Inflammatory macrophage treated with lipopolysaccharide for 4 hours (primary cell): ENCODE results near the gene LGALS12.
A peak's percentile ranks its signal among the peaks of the same experiment; 100 is the strongest.
"Not testable (repeated sequence)": the region's sequence is repeated elsewhere in the genome, so short reads cannot be mapped to it uniquely, and the experiment has no call there.

Source experiments
- DNase-seq: peaks from one replicate; pipeline ENCODE4 v3.0.0-alpha.2; 2020

LGALS12 gene

DNA sequence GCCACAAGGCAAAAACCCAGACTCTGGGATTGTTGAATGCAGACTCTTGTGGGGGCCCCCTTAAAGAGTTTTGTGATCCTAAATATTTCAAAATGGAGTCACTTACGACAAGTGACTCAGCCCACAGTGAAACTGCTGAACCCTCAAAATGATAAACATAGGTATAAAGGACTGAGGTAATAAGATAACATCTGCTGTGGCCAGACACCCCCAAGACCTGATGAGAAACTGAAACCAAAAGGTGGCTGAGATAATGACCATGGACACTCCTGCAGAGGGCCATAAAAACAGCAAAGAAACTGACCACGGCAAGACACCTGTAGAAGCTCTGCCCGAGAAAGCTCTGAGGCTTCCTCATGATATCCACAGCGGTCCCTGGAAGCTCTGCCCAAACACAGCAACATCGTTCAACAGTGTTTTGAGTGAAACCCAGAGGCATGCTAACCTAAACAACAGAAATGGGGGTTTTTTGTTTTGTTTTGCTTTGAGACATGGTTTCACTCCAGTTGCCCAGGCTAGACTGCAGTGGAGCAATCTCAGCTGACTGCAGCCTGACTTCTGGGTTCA lies 29.1 kb downstream of the LGALS12 start:
- DNase-seq, result no peak

- no peak for DNase-seq
These were observed 29.9 kb downstream of the LGALS12 start for GRCh38 chr11:63535734-63536133.

- DNase-seq, result peak; percentile 82
These were observed 30.9 kb downstream of the LGALS12 start, which contains the start of gene PLAAT4 for GRCh38 chr11:63536669-63537292. TSS of gene PLAAT4 (plus strand) at chr11:63536808. CDS start at chr11:63536869, 61 bp downstream.

GRCh38 chr11:63537293-63538101 lies 31.6 kb downstream of the LGALS12 start:
- DNase-seq, result no peak

DNA sequence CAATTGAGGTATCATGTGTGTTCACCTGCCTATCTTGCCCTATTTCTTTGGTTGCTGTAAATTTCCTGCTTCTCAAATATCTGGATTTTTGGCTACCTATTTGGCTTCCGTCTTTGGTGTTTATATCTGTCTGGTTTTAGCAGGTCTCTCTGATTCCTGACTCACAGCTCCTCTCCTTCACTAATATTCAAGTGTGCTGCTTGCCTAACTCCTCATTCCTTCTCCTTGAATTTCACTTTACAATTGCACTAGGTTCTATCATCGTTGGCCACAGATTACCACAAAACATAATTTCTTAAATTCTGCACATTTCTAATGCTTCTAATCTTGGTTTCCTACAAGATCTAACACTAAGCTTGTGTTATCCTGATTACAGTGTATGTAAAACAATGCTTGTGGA lies 36.6 kb downstream of the LGALS12 start:
- DNase-seq, result not testable (repeated sequence)

DNA sequence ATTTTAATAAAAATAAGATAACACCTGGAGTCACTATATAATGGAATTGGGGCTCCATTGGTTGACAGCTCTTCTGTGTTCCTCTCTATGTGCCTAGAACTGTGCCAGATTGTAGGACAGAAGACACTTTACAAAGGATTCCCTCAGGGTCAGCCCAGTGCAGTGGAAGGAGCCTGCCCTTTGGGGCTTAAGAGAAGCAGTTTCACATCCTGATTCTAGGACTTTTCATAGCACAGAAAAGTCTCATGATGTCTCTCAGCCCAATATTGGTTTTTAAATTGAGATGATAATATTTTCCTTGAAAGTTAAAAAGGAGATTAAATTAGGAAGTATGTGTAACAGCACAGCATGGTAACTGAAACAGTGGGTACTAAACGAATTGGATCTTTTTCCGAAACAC lies 37.8 kb downstream of the LGALS12 start:
- DNase-seq, result peak; percentile 24

DNA sequence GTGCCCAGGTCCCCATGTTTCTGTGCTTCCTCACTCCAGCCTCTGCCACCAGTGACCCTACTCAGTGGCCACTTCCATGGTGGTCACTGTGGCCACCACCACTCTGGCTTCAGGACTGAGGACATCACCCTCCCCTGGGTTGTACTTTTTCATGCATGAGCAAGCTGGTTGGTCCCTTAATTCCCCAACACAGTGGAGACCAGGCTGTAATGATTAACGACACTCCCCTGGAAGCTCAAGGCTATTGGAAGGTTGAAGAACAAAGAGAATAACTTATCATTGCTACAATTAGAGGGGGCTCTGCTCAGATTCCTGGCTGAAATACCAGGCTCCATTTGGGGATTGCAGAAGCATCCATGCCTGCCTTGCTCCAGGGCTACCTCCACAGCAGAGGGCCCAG lies 41.2 kb downstream of the LGALS12 start:
- no peak for DNase-seq

- DNase-seq, result no peak
These were observed 42.3 kb downstream of the LGALS12 start for GRCh38 chr11:63548178-63548577.

DNA sequence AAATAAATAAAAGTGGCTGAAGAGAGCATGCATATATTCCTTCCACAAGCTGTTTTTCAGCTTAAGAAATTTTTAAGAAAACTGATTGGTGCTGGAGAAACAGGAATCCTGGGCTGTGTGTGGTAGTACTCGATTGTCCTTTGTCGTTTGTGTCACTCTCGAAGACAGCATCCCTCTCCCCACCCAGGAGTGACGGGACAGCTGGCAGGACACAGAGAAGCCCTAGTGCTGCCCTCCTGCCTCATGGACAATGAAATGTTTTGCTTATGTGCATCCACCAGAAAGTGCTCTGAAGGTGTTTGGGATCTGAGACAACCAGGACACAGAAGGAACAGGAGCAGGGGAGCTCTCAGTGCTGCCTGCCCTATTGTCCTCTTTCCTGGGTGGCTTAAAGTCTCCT lies 43.5 kb downstream of the LGALS12 start:
- no peak for DNase-seq

DNA sequence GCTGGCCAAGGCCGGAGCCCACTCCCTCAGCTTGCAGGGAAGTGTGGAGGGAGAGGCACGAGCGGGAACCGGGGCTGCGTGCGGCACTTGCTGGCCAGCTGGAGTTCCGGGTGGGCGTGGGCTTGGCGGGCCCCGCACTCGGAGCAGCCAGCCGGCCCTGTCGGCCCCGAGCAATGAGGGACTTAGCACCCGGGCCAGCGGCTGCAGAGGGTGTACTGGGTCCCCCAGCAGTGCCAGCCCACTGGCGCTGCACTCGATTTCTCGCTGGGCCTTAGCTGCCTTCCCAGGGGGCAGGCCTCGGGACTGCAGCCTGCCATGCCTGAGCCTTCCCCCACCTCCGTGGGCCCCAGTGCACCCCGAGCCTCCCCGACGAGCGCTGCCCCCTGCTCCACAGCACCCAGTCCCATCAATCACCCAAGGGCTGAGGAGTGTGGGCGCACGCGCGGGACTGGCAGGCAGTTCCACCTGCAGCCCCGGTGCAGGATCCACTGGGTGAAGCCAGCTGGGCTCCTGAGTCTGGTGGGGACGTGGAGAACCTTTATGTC lies 44.3 kb downstream of the LGALS12 start:
- DNase-seq, result not testable (repeated sequence)

- no peak for DNase-seq
These were observed 45.4 kb downstream of the LGALS12 start for GRCh38 chr11:63551091-63551888.

DNA sequence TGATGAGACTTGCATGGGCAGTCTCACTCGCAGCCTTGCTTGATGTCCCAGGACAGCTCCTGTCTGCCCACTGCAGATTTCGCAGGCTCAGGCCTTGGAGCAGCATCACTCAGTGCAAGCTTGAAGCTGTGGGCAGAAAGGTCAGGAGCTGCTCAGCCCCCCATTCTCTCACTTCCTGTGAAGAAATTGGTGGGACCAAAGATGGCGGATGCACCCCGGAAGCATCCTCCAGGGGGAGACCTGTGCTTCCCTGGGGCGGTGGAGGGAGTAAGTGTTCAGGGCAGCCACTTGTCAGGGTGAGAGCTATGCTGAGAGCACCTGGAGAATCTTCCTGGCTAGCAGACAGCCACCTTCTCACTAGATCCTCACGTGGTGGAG lies 46.0 kb downstream of the LGALS12 start:
- no peak for DNase-seq

DNA sequence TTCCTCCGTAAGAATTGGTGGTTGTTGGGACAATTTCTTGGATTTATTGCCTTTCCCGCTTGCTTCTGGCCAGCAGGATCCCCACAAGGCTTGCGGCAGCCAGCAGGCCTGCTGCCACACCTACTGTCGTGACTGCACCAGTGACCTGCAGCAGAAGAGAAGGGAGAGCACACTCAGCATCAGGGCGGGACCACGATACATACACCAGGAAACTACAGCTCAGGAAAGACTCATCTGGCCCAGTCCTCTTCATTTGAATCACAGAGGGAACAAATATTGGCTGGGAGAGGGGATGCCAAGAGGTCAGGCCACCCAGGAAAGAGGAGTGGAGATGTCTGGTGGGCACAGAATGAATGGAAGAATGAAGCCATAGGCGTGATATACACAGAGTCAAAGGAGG lies 47.0 kb downstream of the LGALS12 start:
- no peak for DNase-seq

DNA sequence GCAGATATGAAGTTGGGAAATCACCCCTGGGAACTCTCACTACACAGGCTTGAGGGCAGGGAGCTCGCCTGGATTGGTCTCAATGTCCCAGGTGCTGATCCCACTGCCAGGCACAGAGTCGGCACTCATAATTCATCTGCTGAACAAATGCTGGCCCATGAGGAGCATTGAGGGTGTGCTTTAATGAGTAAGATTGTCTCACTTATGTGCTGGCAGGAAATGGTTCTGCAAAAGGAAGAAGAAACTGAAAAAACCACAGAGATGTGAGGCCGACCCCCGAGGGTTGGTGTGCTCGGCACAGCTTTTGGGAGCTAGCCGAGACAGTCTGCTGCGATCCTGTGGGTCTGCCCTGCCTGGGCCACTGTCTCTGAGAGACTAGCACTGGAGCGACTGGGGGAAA lies 47.9 kb downstream of the LGALS12 start:
- DNase-seq, result no peak

DNA sequence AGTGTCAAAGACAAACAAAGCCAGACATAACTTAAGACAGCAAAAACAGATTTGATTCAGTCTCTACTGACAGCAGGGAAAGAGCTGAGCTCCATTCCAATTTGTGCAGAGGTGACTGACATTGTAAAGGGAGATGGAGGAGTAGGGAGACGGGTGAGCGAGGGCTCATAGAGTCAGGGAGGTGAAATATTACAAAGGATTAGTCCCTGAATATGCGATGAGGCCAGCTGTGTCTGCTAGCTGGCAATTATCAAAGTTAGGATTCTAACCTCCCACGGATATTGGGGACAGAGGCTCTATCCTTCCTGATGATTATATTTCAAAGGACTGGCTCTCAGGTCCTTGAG lies 49.0 kb downstream of the LGALS12 start:
- no peak for DNase-seq

DNA sequence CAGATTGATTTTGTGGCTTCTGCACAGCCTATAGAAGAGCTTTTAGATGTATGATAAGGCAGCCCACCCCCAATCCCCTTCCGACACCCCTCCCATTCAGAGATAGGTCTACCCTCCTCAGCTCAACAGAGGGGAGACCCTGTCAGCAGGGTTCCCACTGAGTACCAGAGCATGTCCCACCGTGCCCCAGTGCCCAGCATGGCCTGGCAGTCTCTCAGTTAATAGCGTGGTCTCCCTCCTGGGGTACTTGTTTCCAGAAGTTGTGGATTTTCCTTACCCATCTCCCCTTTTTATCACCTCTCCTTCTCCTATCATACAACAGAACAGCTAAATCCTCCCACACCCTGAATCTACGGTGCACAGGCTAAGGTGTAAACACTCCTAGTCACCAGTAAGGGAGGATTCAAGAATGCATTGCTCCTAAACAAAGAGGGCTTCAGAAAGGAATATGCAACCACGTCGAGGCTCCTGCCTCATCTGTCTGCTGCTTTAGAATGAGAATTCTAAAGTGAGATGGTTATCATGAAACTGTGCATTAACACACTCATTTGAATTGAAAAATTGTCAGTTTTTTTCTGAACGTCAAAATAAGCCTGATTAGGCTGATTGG lies 50.6 kb downstream of the LGALS12 start:
- no peak for DNase-seq

DNA sequence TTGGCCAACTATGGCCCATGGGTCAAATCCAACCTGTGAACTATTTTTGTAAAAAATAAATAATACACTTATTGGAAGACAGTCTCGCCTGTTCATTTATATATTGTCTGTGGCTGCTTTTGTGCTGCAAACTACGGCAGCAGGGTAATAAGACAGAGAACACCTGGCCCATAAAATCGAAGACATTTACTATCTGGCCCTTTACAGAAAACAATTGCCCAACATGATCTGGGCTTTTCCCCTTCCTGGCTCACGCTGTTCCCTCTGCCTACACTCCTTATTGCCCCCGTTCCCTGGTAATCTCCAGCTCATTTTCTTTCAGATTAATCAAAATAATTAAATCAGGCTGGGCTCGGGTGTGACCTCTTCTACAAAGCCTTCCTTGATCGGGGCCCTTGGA lies 51.7 kb downstream of the LGALS12 start:
- no peak for DNase-seq

- no peak for DNase-seq
These were observed 52.7 kb downstream of the LGALS12 start for GRCh38 chr11:63558459-63559157.

DNA sequence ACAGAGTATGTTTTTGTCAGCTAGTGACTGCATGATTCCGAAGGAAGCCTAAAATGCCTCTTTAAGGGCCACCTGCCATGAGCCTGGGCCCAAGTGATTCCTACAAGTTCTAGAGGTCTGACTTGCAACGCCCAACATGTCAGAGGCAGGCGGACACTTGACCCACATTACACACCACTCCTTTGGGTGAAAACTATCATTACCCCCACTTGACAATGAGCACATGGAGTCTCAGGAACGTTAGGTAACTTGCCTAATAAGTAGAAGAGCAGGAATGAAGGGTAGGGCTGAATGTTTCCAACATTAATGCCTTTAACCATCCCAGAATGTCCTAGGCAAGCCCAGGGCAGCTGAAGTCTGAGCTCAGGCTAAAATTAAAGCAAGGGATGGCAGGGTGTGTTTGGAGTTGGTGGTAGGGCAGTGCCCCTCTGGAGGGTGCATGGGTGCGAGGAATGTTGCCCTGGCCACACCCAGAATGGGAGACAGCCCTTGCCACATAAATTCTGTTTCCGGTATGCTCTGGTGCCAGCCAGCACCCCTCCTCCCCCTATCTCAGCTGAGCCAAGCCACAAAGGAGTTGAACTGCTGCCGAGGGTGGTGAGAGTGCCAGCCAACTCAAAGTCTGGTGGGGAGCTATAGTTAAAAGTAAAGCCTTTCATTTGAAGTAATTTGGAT lies 54.8 kb downstream of the LGALS12 start:
- DNase-seq, result no peak

GRCh38 chr11:63563201-63564055 lies 57.5 kb downstream of the LGALS12 start, which contains the start of gene PLAAT2:
TSS of gene PLAAT2 (minus strand) at chr11:63563379. CDS start at chr11:63563324, 55 bp downstream.
- peak; percentile 16 for DNase-seq
